Activated T-helper 17 cell treated with anti-CD3 and anti-CD28 coated beads, Interleukin-2, amount 50 U/mL, for 72 hours (primary cell): Measurements from ENCODE around the gene UBE2L6. TPM values are rescaled to one million over a fixed set of nuclear protein-coding genes. Genes with fewer than 3 reads are reported as not detected.

Source experiments
- ATAC-seq: fragments of 150-1000 bp; cut with Tn5 transposase; replicated peaks from 2 replicates; pipeline ENCODE4 v1.10.0; 2021; ENCODE audit warnings: mild to moderate bottlenecking, moderate library complexity
- H3K27ac Mint-ChIP-seq: one replicate; pipeline ENCODE4 v1.8.0; 2022; ENCODE audit warnings: mixed read lengths
- H3K27me3 Mint-ChIP-seq: one replicate; pipeline ENCODE4 v1.8.0; 2022; ENCODE audit warnings: mixed read lengths
- H3K36me3 Mint-ChIP-seq: one replicate; pipeline ENCODE4 v1.8.0; 2022; ENCODE audit warnings: low read depth, mild to moderate bottlenecking, mixed read lengths
- H3K4me1 Mint-ChIP-seq: one replicate; pipeline ENCODE4 v1.8.0; 2022; ENCODE audit warnings: mixed read lengths
- H3K4me3 Mint-ChIP-seq: one replicate; pipeline ENCODE4 v1.8.0; 2022; ENCODE audit warnings: mild to moderate bottlenecking, mixed read lengths
- H3K9me3 Mint-ChIP-seq: one replicate; pipeline ENCODE4 v1.8.0; 2022; ENCODE audit warnings: mixed read lengths
- total RNA-seq, 2 donors: library from RNA; stranded (reverse); gene quantifications; one replicate each; pipeline ENCODE4 v1.2.3, GENCODE V29; 2022

Gene UBE2L6
- total RNA-seq: 100 to 1,000 TPM in 1 of 2 donors, 10 to 100 TPM in 1; 69.2 to 110 TPM

DNA sequence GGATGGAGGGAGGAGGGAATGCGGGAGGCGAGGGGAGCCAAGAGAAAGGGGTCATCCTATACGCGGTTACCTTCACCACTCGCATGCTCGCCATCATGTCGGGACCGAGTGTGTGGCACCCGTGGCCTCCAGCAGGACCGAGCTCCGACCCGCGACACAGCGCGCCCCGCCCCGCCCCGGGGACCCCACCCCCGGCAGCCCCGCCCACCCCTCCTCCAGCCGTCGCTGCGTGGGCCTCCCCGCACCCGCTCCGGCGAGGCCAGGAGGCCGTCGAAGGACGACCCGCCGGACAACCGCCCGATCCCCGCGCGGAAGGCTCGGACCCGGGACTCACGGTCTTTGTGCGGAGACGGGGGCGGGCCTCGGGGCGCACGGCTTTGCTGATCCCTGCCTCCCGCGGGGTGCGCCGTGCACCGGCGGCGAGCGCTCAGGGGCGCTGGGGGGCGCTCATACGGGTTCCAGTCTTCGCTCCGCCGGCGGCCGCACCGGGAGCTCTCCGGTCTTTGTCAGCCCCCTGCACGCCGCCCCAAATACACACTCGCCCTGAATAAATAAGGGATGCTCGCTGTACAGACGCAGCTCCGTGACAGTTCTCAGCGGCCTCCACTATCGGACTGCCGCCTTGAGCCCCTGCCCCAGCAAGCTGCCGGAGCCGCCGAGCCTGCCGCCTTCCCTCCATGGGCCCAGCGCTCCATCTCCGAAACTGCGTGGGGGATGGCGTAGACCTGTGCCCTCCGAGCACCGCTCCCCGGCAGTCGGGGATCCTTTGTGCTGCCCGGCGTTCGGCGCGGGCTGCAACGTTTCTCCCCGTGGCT, at the start of gene UBE2L6:
Gene UBE2L6, minus strand, starts transcription at position 158 of the 815 bp plus-strand sequence. Its CDS starts 61 bp downstream, at position 97.
- H3K4me1 Mint-ChIP-seq: peaks cover 24% of the 10 kb centered on the region
- peak within 1 kb of the TSS; percentile 98 for H3K4me3 Mint-ChIP-seq
- H3K27ac Mint-ChIP-seq: peak within 1 kb of the TSS; percentile 98
- H3K9me3 Mint-ChIP-seq: no peaks in the 10 kb centered on the region
- H3K27me3 Mint-ChIP-seq: no peaks in the 10 kb centered on the region
- peak; percentile 85 for ATAC-seq
- peaks cover 32% of the 10 kb centered on the region for H3K36me3 Mint-ChIP-seq

DNA sequence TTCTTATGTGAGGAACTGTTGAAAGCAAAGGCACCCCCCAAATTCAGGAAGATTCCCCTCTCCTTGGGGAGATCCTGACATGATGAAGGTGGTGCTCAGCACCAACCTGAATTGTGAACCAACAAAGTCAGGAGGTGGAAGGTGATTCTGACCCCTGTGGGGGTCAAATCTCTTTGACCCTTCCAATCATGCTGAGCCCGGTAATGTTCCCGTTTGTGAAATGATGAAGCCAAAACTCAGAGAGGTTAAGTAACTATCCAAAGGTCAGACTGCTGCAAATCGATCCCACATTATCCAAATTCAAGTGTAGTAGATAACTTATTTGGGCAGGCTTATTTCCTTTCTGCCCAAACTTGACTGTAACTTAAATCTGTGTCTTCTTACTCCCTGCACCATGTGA, 49.1 kb upstream of the UBE2L6 start:
- Mint-ChIP-seq H3K27me3 (peaks cover 18% of the 10 kb centered on the region), H3K9me3 (no peaks in the 10 kb centered on the region)

DNA sequence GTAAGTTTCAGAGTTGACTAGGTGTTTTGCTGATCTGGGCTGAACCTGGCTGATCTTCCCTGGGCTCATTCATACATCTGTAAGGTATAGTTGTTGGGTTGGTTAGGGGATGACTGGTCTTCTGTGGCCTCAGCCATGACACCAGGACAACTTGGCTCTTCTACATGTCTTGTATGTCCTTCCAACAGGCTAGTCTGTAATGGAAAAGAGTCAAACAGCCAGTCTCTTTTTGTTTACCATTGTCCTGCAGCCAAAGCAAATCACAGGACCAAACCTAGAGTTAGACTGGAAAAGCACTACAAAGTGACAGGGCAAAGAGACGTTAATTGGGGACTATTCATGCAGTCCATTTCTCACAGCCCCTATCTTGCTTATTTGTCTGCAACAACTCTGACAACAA, 47.8 kb upstream of the UBE2L6 start:
- no peak overlapping the region for H3K4me3 Mint-ChIP-seq
- H3K36me3 Mint-ChIP-seq: no peaks in the 10 kb centered on the region
- H3K4me1 Mint-ChIP-seq: no peaks in the 10 kb centered on the region
- peaks cover 22% of the 10 kb centered on the region for H3K27me3 Mint-ChIP-seq
- H3K27ac Mint-ChIP-seq: no peak overlapping the region
- no peaks in the 10 kb centered on the region for H3K9me3 Mint-ChIP-seq
- no peak for ATAC-seq

More for the DNA sequence above, 49.1 kb upstream of the UBE2L6 start:
- ATAC-seq: no peak
- Mint-ChIP-seq H3K4me1 (no peaks in the 10 kb centered on the region), H3K4me3 (no peak overlapping the region), H3K27ac (no peak overlapping the region), H3K36me3 (no peaks in the 10 kb centered on the region)

DNA sequence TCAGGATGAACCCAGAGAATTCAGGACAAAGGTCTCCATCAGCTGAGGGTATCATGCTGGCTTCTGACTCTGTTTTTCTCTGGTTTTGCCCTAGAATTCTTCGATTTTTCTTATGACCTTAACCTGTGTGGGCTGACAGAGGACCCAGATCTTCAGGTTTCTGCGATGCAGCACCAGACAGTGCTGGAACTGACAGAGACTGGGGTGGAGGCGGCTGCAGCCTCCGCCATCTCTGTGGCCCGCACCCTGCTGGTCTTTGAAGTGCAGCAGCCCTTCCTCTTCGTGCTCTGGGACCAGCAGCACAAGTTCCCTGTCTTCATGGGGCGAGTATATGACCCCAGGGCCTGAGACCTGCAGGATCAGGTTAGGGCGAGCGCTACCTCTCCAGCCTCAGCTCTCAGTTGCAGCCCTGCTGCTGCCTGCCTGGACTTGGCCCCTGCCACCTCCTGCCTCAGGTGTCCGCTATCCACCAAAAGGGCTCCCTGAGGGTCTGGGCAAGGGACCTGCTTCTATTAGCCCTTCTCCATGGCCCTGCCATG, 46.8 kb upstream of the UBE2L6 start:
- Mint-ChIP-seq H3K36me3 (no peaks in the 10 kb centered on the region), H3K9me3 (no peaks in the 10 kb centered on the region), H3K4me3 (no peak overlapping the region), H3K4me1 (no peaks in the 10 kb centered on the region), H3K27me3 (peaks cover 20% of the 10 kb centered on the region), H3K27ac (no peak overlapping the region)
- no peak for ATAC-seq

DNA sequence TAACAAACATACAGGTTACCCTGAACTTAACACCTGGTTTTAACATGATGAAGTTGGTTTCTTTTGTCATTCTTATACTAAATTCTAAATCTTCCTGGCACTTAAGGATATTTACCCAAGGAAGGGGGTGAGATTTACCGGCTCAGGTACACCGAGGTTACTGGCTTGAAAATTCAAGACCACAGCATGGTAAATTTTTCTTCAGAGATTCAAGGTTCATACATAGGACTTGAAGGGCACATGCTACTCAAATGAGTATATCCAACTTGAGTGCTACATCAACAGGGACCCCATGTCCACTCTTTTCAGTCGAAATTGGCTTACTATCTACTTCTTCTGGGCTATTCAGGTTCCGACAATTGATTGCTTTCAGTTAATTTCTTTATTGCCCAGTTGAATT, 42.7 kb upstream of the UBE2L6 start:
- H3K27ac Mint-ChIP-seq: no peak overlapping the region

DNA sequence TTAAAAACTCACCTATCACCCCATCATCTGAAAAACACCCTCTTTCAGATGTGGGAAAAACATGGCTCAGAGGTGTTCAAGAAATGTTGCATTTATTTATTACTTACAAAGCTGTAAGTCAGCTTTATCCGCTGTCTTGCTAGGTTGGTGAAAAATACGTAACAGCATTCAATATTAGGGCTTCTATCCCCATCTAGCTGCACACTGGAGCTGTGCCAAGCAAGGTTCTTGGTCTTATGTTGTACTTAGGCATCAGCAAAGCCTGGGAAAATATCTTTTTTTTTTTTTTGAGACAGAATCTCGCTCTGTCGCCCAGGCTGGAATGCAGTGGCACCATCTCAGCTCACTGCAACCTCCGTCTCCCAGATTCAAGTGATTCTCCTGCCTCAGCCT, 37.6 kb upstream of the UBE2L6 start:
- no peak for ATAC-seq

More for the DNA sequence above, 42.7 kb upstream of the UBE2L6 start:
- ATAC-seq: no peak
- Mint-ChIP-seq H3K4me1 (no peaks in the 10 kb centered on the region), H3K27me3 (peaks cover 18% of the 10 kb centered on the region), H3K36me3 (no peaks in the 10 kb centered on the region), H3K4me3 (no peak overlapping the region), H3K9me3 (no peaks in the 10 kb centered on the region)

DNA sequence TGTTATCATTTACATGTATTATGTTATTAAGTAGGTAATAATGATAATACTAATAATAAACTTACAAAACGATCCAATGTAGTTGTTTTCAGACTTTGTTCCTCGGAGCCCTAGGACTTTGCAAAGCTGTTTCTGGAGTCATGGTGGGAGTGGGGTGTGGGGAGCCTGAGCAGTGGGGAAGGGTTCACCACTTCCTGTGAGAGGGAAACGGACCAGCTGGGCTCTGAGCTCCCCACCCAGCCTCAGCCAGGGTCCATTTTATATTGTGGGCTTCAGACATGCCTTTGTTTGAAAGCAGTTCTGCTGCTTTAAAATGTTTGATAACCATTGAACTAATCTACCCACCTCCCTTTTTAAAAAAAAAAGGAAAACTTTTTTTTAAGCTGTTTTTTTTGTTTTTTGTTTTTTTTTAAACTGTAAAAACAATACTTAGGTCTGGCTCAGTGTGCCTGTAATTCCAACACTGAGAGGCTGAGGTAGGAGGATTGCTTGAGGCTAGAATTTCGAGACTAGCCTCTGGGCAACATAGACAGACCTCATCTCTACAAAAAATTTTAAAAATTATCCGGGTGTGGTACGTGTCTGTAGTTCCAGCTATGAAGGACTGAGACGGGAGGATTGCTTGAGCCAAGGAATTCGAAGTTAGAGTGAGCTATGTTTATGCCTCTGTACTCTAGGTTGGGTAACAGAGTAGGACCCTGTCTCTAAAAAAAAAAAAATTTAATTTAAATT, 37.0 kb upstream of the UBE2L6 start:
- Mint-ChIP-seq H3K27me3 (peaks cover 17% of the 10 kb centered on the region), H3K27ac (no peak overlapping the region), H3K4me1 (no peaks in the 10 kb centered on the region), H3K9me3 (no peaks in the 10 kb centered on the region), H3K4me3 (no peak overlapping the region), H3K36me3 (no peaks in the 10 kb centered on the region)
- ATAC-seq: no peak

More for the DNA sequence above, 37.6 kb upstream of the UBE2L6 start:
- Mint-ChIP-seq H3K27me3 (peaks cover 13% of the 10 kb centered on the region), H3K4me3 (no peak overlapping the region), H3K36me3 (no peaks in the 10 kb centered on the region), H3K9me3 (no peaks in the 10 kb centered on the region), H3K4me1 (no peaks in the 10 kb centered on the region), H3K27ac (no peak overlapping the region)

DNA sequence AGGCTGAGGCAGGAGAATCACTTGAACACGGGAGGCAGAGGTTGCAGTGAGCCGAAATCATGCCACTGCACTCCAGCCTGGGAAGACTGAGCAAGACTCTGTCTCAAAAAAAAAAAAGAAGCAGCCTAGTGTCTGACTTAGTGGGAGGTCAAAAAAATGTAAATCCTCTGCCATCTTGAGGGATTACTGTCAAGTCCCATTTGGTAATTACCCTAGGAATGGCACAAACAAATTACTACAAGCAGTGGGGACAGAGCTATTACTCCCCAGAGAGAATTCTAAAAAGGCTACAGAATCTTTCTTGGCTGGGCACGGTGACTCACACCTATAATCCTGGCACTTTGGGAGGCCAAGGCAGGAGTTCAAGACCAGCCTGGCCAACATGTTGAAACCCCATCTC, 33.8 kb upstream of the UBE2L6 start:
- Mint-ChIP-seq H3K4me3 (no peak overlapping the region), H3K9me3 (no peaks in the 10 kb centered on the region), H3K27me3 (peaks cover 24% of the 10 kb centered on the region), H3K4me1 (no peaks in the 10 kb centered on the region), H3K36me3 (no peaks in the 10 kb centered on the region), H3K27ac (no peak overlapping the region)
- no peak for ATAC-seq

DNA sequence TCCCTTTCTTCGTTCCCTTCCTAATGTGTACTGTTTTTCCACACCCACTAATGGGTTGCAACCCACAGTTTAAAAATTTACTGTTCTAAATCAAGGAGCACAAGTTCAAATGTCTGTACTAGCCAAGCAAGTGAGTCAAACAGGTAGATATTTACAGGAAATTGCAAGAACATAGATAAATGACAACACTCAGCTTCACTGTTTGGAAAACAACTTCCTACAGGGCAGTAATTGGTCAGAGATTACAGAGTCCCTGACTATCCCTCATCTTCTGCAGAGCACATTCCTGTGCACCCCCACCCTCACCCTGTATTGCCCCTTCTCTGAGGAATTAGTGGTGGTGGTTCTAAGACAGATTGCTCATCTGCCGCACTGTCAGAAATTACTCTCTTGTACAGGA, 31.9 kb upstream of the UBE2L6 start:
- Mint-ChIP-seq H3K27ac (no peak overlapping the region), H3K4me3 (no peak overlapping the region), H3K9me3 (no peaks in the 10 kb centered on the region), H3K27me3 (peaks cover 31% of the 10 kb centered on the region), H3K4me1 (no peaks in the 10 kb centered on the region), H3K36me3 (no peaks in the 10 kb centered on the region)
- no peak for ATAC-seq

DNA sequence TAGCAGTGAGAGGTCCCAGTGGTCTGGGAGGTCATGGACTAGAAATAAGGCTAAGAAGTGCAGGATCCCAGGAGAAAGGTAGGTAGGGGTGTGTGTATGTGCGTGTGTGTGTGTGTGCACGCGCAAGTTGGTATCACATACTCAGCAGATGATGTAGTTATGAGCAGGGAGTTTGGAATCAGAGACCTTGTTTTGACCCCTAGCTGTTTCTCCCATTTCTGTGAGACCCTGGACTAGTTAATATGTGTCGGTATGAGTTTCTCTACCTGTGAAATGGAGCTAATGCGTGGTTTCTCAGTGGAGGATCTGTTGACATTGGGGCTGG, 31.3 kb upstream of the UBE2L6 start:
- H3K27ac Mint-ChIP-seq: no peak overlapping the region
- H3K36me3 Mint-ChIP-seq: no peaks in the 10 kb centered on the region
- peaks cover 36% of the 10 kb centered on the region for H3K27me3 Mint-ChIP-seq
- no peaks in the 10 kb centered on the region for H3K4me1 Mint-ChIP-seq
- H3K9me3 Mint-ChIP-seq: no peaks in the 10 kb centered on the region
- no peak overlapping the region for H3K4me3 Mint-ChIP-seq
- ATAC-seq: no peak

DNA sequence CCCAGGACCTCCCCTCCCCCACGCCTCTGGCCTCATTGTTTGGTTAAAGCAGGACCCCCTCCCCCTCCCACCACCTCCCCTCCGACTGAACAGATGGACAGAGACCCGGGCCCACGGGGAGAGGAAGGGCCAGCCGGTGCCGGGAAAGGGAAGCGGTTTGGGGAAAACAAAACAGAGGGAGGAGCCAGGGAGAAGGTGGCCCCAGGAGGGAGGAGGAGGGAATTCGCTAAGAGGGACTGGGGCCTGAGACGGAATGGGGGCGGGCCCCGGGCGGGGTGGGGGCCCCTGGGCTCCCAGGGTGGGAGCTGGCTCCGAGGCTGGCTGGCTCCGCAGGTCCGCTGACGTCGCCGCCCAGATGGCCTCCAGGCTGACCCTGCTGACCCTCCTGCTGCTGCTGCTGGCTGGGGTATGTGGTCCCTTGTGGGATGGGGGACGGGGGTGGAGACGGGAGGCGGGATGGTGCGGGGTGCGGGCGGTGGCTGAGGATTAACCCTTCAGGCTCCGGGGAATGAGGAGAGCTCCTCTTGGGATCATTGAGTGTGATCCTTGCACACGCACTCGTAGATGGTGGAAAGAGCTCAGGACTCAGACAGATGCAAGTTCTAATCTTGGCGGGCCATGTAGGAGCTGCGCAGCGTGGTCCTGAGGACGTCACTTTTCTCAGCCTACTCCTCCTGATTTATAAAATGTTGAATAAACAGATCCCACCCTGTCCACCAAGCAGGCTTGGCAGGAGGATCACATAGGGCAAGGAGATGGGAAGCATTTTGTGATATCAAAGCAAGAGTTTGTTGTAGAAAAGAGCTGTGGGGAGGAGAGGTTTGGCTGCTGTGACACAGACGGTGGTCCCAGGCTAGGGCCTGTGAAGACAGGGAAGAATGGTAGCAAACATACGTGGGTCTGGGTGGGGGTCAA, 30.7 kb upstream of the UBE2L6 start:
- H3K36me3 Mint-ChIP-seq: no peaks in the 10 kb centered on the region
- H3K27me3 Mint-ChIP-seq: peaks cover 36% of the 10 kb centered on the region
- H3K4me1 Mint-ChIP-seq: no peaks in the 10 kb centered on the region
- H3K4me3 Mint-ChIP-seq: no peak overlapping the region
- no peak overlapping the region for H3K27ac Mint-ChIP-seq
- ATAC-seq: no peak
- H3K9me3 Mint-ChIP-seq: no peaks in the 10 kb centered on the region

DNA sequence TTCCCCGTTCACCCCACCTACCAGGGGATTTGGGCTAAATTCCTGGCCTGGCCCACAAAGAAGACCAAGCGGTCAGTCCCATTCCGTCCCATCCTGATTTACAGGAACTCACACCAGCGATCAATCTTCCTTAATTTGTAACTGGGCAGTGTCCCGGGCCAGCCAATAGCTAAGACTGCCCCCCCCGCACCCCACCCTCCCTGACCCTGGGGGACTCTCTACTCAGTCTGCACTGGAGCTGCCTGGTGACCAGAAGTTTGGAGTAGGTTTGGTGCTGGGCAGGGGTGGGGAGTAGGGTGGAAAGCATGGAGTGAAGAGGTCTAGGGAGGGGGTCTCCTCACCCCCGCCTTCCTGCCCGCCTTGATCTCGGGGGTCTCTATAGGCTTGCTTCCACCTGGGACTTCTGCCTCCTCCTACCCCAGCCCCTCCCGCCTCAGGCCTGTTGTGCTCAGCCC, 30.0 kb upstream of the UBE2L6 start, which contains the start of gene SERPING1:
Gene SERPING1, plus strand, starts transcription at position 225 of the 455 bp plus-strand sequence. CDS start 586 bp downstream, outside the sequence.
- H3K4me3 Mint-ChIP-seq: no peak within 1 kb of the TSS
- H3K4me1 Mint-ChIP-seq: no peaks in the 10 kb centered on the region
- H3K27me3 Mint-ChIP-seq: peaks cover 40% of the 10 kb centered on the region
- no peak within 1 kb of the TSS for H3K27ac Mint-ChIP-seq
- no peaks in the 10 kb centered on the region for H3K36me3 Mint-ChIP-seq
- no peak for ATAC-seq
- no peaks in the 10 kb centered on the region for H3K9me3 Mint-ChIP-seq

DNA sequence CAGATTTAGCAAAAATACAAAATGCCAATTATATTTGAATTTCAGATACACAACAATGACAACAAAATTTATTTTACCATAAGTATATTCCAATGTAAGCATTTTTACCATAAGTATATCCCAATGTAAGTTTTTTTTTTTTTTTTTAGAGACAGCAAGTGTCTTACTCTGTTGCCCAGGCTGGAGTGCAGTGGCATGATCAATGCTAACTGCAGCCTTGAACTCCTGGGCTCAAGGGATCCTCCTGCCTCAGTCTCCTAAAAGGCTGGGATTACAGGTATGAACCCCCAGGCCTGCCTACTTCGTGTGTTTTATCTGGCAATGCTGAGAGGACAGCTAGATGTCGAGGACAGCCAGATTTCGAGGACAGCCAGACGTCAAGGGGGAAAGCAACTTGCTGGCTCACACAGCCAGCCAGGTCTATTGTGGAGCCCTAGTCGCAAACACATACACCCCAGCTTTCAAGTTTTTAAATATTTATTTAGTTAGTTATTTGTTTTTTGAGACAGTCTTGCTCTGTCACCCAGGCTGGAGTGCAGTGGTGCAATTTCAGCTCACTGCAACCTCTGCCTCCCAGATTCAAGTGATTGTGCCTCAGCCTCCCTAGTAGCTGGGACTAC, 28.9 kb upstream of the UBE2L6 start:
- no peaks in the 10 kb centered on the region for H3K36me3 Mint-ChIP-seq
- no peak overlapping the region for H3K27ac Mint-ChIP-seq
- no peaks in the 10 kb centered on the region for H3K9me3 Mint-ChIP-seq
- no peaks in the 10 kb centered on the region for H3K4me1 Mint-ChIP-seq
- ATAC-seq: no peak
- H3K4me3 Mint-ChIP-seq: no peak overlapping the region
- peaks cover 40% of the 10 kb centered on the region for H3K27me3 Mint-ChIP-seq
